Ureter (tissue), 1 donor: Measurements from ENCODE around the gene PIM2. TPM values are rescaled to one million over a fixed set of nuclear protein-coding genes. Genes with fewer than 3 reads are reported as not detected.

ENCODE experiments used
- DNase-seq: peaks from one replicate; pipeline ENCODE4 v3.0.0-alpha.2; 2020; ENCODE audit warnings: low spot score
- total RNA-seq: library from RNA; stranded (reverse); gene quantifications from one replicate; pipeline ENCODE4 v1.2.4, GENCODE V29; 2023
- donor health status: DM: yes; HTN: yes; CAD: no.

The PIM2 gene
- total RNA-seq: 13.6 TPM

- peak; percentile 92 for DNase-seq
Observed at GRCh38 chrX:48918643-48919340, at the start of gene PIM2. TSS of gene PIM2 (minus strand) at chrX:48919024. CDS start at chrX:48918834, 190 bp downstream.

GRCh38 chrX:48968377-48968776, 49.6 kb upstream of the PIM2 start:
- no peak for DNase-seq

- no peak for DNase-seq
Observed at GRCh38 chrX:48966796-48967579, 48.2 kb upstream of the PIM2 start.

GRCh38 chrX:48965959-48966358, 47.1 kb upstream of the PIM2 start:
- no peak for DNase-seq

GRCh38 chrX:48961585-48962091, 42.8 kb upstream of the PIM2 start:
- DNase-seq: no peak

GRCh38 chrX:48960291-48960690, 41.5 kb upstream of the PIM2 start:
- DNase-seq: no peak

- no peak for DNase-seq
Observed at GRCh38 chrX:48958635-48959094, 39.8 kb upstream of the PIM2 start.

GRCh38 chrX:48957827-48958634, 39.2 kb upstream of the PIM2 start:
- peak; percentile 97 for DNase-seq

- DNase-seq: peak; percentile 70
Observed at GRCh38 chrX:48957477-48957826, 38.6 kb upstream of the PIM2 start, which contains the start of gene OTUD5. TSS of gene OTUD5 (minus strand) at chrX:48957607. CDS start at chrX:48957570, 37 bp downstream.

- no peak for DNase-seq
Observed at GRCh38 chrX:48956728-48957414, 38.0 kb upstream of the PIM2 start.

GRCh38 chrX:48948589-48948988, 29.8 kb upstream of the PIM2 start:
- DNase-seq: no peak

GRCh38 chrX:48945517-48946348, 26.9 kb upstream of the PIM2 start:
- peak; percentile 54 for DNase-seq

- DNase-seq: no peak
Observed at GRCh38 chrX:48942895-48943294, 24.1 kb upstream of the PIM2 start.

GRCh38 chrX:48940404-48940955, 21.7 kb upstream of the PIM2 start:
- no peak for DNase-seq

- DNase-seq: no peak
Observed at GRCh38 chrX:48939524-48940228, 20.9 kb upstream of the PIM2 start.

GRCh38 chrX:48938721-48939425, 20.0 kb upstream of the PIM2 start:
- DNase-seq: no peak

GRCh38 chrX:48937054-48937907, 18.5 kb upstream of the PIM2 start:
- DNase-seq: peak; percentile 66
